H1 (cell line): ENCODE data around the gene ZNF425. TPM values are rescaled to one million over a fixed set of nuclear protein-coding genes. Genes with fewer than 3 reads are reported as not detected.
A peak's percentile ranks its signal among the peaks of the same experiment; 100 is the strongest.

ENCODE experiments used
- CTCF ChIA-PET: fragments of 300-600 bp; sonication (Branson Sonifier 250); formaldehyde crosslinking; loops from one replicate; lab custom pipeline; 2021; ENCODE audit not compliant: partially characterized antibody; lab: Charles Lee
- POLR2A ChIA-PET: fragments of 300-600 bp; sonication (Branson Sonifier 250); formaldehyde crosslinking; loops from one replicate; lab custom pipeline; 2021; ENCODE audit warnings: inconsistent platforms; ENCODE audit not compliant: partially characterized antibody; lab: Charles Lee
- DNase-seq, 2 experiments: peaks; one replicate each; pipeline versions ENCODE4 v3.0.0 to v3.0.0-alpha.2; 2010 to 2022; ENCODE audit warnings: low spot score in 2 of 2, low read depth in 1 of 2, mixed read lengths in 1 of 2
- FAIRE-seq: peaks from 2 replicates; lab custom pipeline; 2011; peaks lifted over from hg19 to GRCh38; lab: Jason Lieb, UNC
- H2AFZ ChIP-seq: 2 replicates; pipeline ENCODE4 v1.8.1; 2012; ENCODE audit warnings: low read length, inconsistent platforms
- H2AK5ac ChIP-seq: 2 replicates; pipeline ENCODE4 v1.6.1; 2013; ENCODE audit warnings: low read depth, low read length
- H2BK120ac ChIP-seq: replicated peaks from 2 replicates; pipeline ENCODE3; 2013; ENCODE audit warnings: low read depth, low read length, inconsistent platforms
- H2BK12ac ChIP-seq: 2 replicates; pipeline ENCODE4 v1.6.1; 2013; ENCODE audit warnings: low read depth, low read length
- H2BK15ac ChIP-seq: 2 replicates; pipeline ENCODE4 v1.6.1; 2013; ENCODE audit warnings: low read length
- H2BK20ac ChIP-seq: 2 replicates; pipeline ENCODE4 v1.6.1; 2013; ENCODE audit warnings: low read length
- H2BK5ac ChIP-seq: 2 replicates; pipeline ENCODE4 v1.6.1; 2013; ENCODE audit warnings: low read depth, low read length
- H3K14ac ChIP-seq: 2 replicates; pipeline ENCODE4 v1.6.1; 2013; ENCODE audit warnings: inconsistent platforms; ENCODE audit not compliant: insufficient read length
- H3K18ac ChIP-seq: 2 replicates; pipeline ENCODE4 v1.6.1; 2013; ENCODE audit warnings: low read length; ENCODE audit errors: extremely low read depth
- H3K23ac ChIP-seq: 2 replicates; pipeline ENCODE4 v1.6.1; 2013; ENCODE audit warnings: inconsistent platforms; ENCODE audit not compliant: insufficient read length
- H3K23me2 ChIP-seq: 2 replicates; pipeline ENCODE4 v1.6.1; 2013; ENCODE audit warnings: low read depth, low read length
- H3K27ac ChIP-seq: 2 replicates; pipeline ENCODE4 v1.6.1; 2011; ENCODE audit warnings: low read depth, low read length, inconsistent platforms
- H3K27me3 ChIP-seq, 4 experiments: replicated peaks in 1 of 4; 1 replicate in 1 of 4; 2 replicates in 3 of 4; pipeline versions ENCODE4 v1.6.1 to v1.8.1; 2011 to 2013; ENCODE audit warnings: low read length in 3 of 4, mild to moderate bottlenecking in 3 of 4, inconsistent platforms in 2 of 4, mixed read lengths in 2 of 4, moderate library complexity in 1 of 4; ENCODE audit not compliant: control insufficient read depth in 3 of 4, insufficient read depth in 3 of 4; ENCODE audit errors: extremely low read depth in 1 of 4
- H3K36me3 ChIP-seq, 4 experiments: 2 replicates each; pipeline versions ENCODE4 v1.6.1 to v1.8.1; 2011 to 2013; ENCODE audit warnings: mild to moderate bottlenecking in 4 of 4, low read length in 3 of 4, moderate library complexity in 2 of 4, control low read depth in 1 of 4, inconsistent platforms in 1 of 4; ENCODE audit not compliant: insufficient read depth in 4 of 4, control insufficient read depth in 2 of 4
- H3K4ac ChIP-seq: replicated peaks from 2 replicates; pipeline ENCODE3; 2013; ENCODE audit warnings: low read length, low read depth, mixed read lengths, inconsistent platforms; ENCODE audit not compliant: insufficient read length
- H3K4me1 ChIP-seq, 4 experiments: replicated peaks in 1 of 4; 1 replicate in 1 of 4; 2 replicates in 3 of 4; pipeline versions ENCODE4 v1.6.1 to v1.8.1; 2011 to 2013; ENCODE audit warnings: low read length in 3 of 4, inconsistent platforms in 2 of 4, mixed read lengths in 1 of 4; ENCODE audit not compliant: insufficient read depth in 4 of 4, control insufficient read depth in 3 of 4
- H3K4me2 ChIP-seq, 2 experiments: 2 replicates each; pipeline versions ENCODE4 v1.6.1 to v1.8.1; 2011 to 2013; ENCODE audit warnings: low read depth in 2 of 2, low read length in 2 of 2, control low read depth in 1 of 2, inconsistent platforms in 1 of 2, mild to moderate bottlenecking in 1 of 2; ENCODE audit not compliant: insufficient read depth in 1 of 2
- H3K4me3 ChIP-seq, 4 experiments: fragments of 200-600, 300-600 bp in 1 of 4; sonication (generic), shearing (Covaris generic), sonication (Bioruptor Twin) in 1 of 4; 2 replicates each; pipeline versions ENCODE4 v1.5.1 to v1.8.1; 2011 to 2016; ENCODE audit warnings: low read length in 4 of 4, low read depth in 3 of 4, control low read depth in 2 of 4, inconsistent platforms in 2 of 4, mild to moderate bottlenecking in 2 of 4, mixed read lengths in 1 of 4, moderate library complexity in 1 of 4; ENCODE audit not compliant: insufficient read depth in 2 of 4; ENCODE audit errors: extremely low read depth in 1 of 4
- H3K56ac ChIP-seq: replicated peaks from 2 replicates; pipeline ENCODE3; 2013; ENCODE audit warnings: low read depth, mild to moderate bottlenecking, mixed read lengths, low read length, inconsistent platforms; ENCODE audit not compliant: insufficient read length
- H3K79me1 ChIP-seq: 2 replicates; pipeline ENCODE4 v1.6.1; 2013; ENCODE audit warnings: low read depth, low read length, control low read depth
- H3K79me2 ChIP-seq, 2 experiments: 2 replicates each; pipeline versions ENCODE4 v1.6.1 to v1.8.1; 2012 to 2013; ENCODE audit warnings: low read length in 2 of 2, mild to moderate bottlenecking in 2 of 2, inconsistent platforms in 1 of 2; ENCODE audit not compliant: insufficient read depth in 2 of 2, control insufficient read depth in 1 of 2
- H3K9ac ChIP-seq, 4 experiments: replicated peaks in 1 of 4; 1 replicate in 1 of 4; 2 replicates in 3 of 4; pipeline versions ENCODE4 v1.6.1 to v1.8.1; 2011 to 2013; ENCODE audit warnings: low read depth in 3 of 4, low read length in 3 of 4, control low read depth in 2 of 4, mild to moderate bottlenecking in 2 of 4, moderate library complexity in 2 of 4, inconsistent platforms in 1 of 4; ENCODE audit errors: extremely low read depth in 1 of 4
- H3K9me3 ChIP-seq, 2 experiments: 2 replicates each; pipeline versions ENCODE4 v1.6.1 to v1.8.1; 2012 to 2013; ENCODE audit warnings: mild to moderate bottlenecking in 2 of 2, moderate library complexity in 2 of 2, control low read depth in 1 of 2, inconsistent platforms in 1 of 2, low read depth in 1 of 2, low read length in 1 of 2, mixed read lengths in 1 of 2; ENCODE audit not compliant: insufficient read depth in 2 of 2
- H4K20me1 ChIP-seq, 2 experiments: replicated peaks in 1 of 2; 2 replicates each; pipeline versions ENCODE3 to v1.8.1; 2011 to 2013; ENCODE audit warnings: inconsistent platforms in 2 of 2, low read length in 2 of 2, mild to moderate bottlenecking in 1 of 2; ENCODE audit not compliant: insufficient read depth in 2 of 2, control insufficient read depth in 1 of 2
- H4K5ac ChIP-seq: 2 replicates; pipeline ENCODE4 v1.6.1; 2013; ENCODE audit warnings: low read length, low read depth, mixed read lengths, inconsistent platforms; ENCODE audit not compliant: insufficient read length
- H4K8ac ChIP-seq: 2 replicates; pipeline ENCODE4 v1.8.0; 2013; ENCODE audit warnings: mild to moderate bottlenecking, moderate library complexity, low read length, inconsistent platforms; ENCODE audit not compliant: insufficient read depth; ENCODE audit errors: extremely low read depth
- H4K91ac ChIP-seq: replicated peaks from 2 replicates; pipeline ENCODE3; 2013; ENCODE audit warnings: low read length, mixed read lengths, inconsistent platforms; ENCODE audit not compliant: insufficient read length
- KDM5A ChIP-seq: fragments of 200-600 bp; IDR thresholded peaks from 2 replicates; pipeline ENCODE4 v1.7.1; 2012; ENCODE audit warnings: mild to moderate bottlenecking, low read length, inconsistent platforms, mixed read lengths
- SP1 ChIP-seq: IDR thresholded peaks from 2 replicates; pipeline ENCODE4 v1.6.1; 2011; ENCODE audit warnings: low read depth, low read length
- TEAD4 ChIP-seq: IDR thresholded peaks from 2 replicates; pipeline ENCODE4 v1.6.1; 2012; ENCODE audit warnings: low read depth, low read length, inconsistent platforms, mixed read lengths
- WGBS, 2 experiments: shearing (Covaris generic) in 1 of 2; methylation state at CpG; one replicate each; pipeline versions ENCODE4 v1.1.6 to v1.1.7; 2013 to 2015; ENCODE audit warnings: low lambda C conversion rate in 2 of 2, mixed read lengths in 2 of 2, inconsistent platforms in 1 of 2, low coverage in 1 of 2, missing lambda C conversion rate in 1 of 2; ENCODE audit not compliant: insufficient replicate concordance in 2 of 2, insufficient coverage in 1 of 2, insufficient read length in 1 of 2; ENCODE audit errors: extremely low coverage in 1 of 2, missing lambda C conversion rate in 1 of 2; 5-methylcytosine and 5-hydroxymethylcytosine counted together
- polyA plus RNA-seq, 7 experiments: library from polyadenylated mRNA; depleted of rRNA in 3 of 7; stranded (reverse) in 5 of 7; unstranded in 2 of 7; fragments of >200 nt in 5 of 7; fragments of 200-250 nt in 2 of 7; gene quantifications; 1 replicate in 5 of 7; 2 replicates in 1 of 7; 4 replicates in 1 of 7; pipeline versions ENCODE4 v1.2.1 to v1.2.3, GENCODE V29; 2011 to 2013; ENCODE audit warnings: missing spikeins in 2 of 7, mixed read lengths in 2 of 7
- total RNA-seq: library from RNA; stranded (reverse); fragmentation: NEBNext Ultra II Directional; extraction: Animal tissue kit (Norgen Biotek cat#: 25700); gene quantifications from 2 replicates; pipeline ENCODE4 v1.2.1, GENCODE V29; 2021

ZNF425 gene
- total and polyA plus RNA-seq, 2 of the 8 experiments (the other 6 are each of a cell fraction or from before 2014, with no cell fraction given), result 3.4 to 6.1 TPM

GRCh38 chr7:149097088-149097487 is 29.0 kb downstream of the ZNF425 start:
- Histone ChIP-seq H4K91ac (no peak overlapping the region), H3K23me2 (no peaks in the 10 kb centered on the region; the same call in 1 of the 2 replicates), H3K14ac (no peak overlapping the region), H3K9me3 (no peaks in the 10 kb centered on the region), H3K4me2 (no peak overlapping the region), H2AFZ (no peak overlapping the region), H3K79me1 (no peaks in the 10 kb centered on the region), H2BK15ac (no peak overlapping the region), H3K23ac (no peak overlapping the region), H3K79me2 (no peaks in the 10 kb centered on the region), H2BK20ac (no peak overlapping the region; the same call in 1 of the 2 replicates), H2AK5ac (no peak overlapping the region), H2BK12ac (0 out of 2 replicates have a peak overlapping the region, but pooled peaks have one; percentile 21), H4K20me1 (no peaks in the 10 kb centered on the region), H2BK120ac (no peak overlapping the region), H3K9ac (no peak overlapping the region), H3K4me3 (no peak overlapping the region), H3K4ac (no peak overlapping the region), H4K8ac (no peak overlapping the region), H3K18ac (no peak overlapping the region), H3K56ac (no peak overlapping the region), H3K27me3 (no peaks in the 10 kb centered on the region), H4K5ac (no peak overlapping the region), H3K27ac (no peak overlapping the region), H2BK5ac (peak overlapping the region; percentile 39; the same call in 1 of the 2 replicates), H3K4me1 (peaks cover 0 to 2% (median under 1%) of the 10 kb centered on the region in 4 experiments; a peak in 2 of 7 replicates), H3K36me3 (no peaks in the 10 kb centered on the region)
- POLR2A ChIA-PET, result interaction anchor here (1.0 to 3.7 kb wide), 5 partner anchors 14 to 55 kb away, joined by 3 to 20 read pairs (median 4); partner anchors contain the start of gene ZNF425
- DNase-seq (no peak), FAIRE-seq (no peak)
- no peak for TF ChIP-seq KDM5A
- TF ChIP-seq TEAD4, result peak; percentile 68
- peak; percentile 31; the same call in 1 of the 2 replicates for TF ChIP-seq SP1
- WGBS, 2 experiments, result 87% methylated on average over 4 of the region's 4 CpGs; no CpG with 5 or more reads in 1 of the 2 experiments
- CTCF ChIA-PET, result interaction anchor here (0.7 to 2.1 kb wide), 7 partner anchors 24 to 92 kb away, joined by 3 to 8 read pairs (median 4); partner anchors contain the start of gene ZNF398
